HepG2 (cell line): ENCODE data around the gene MRFAP1. TPM values are rescaled to one million over a fixed set of nuclear protein-coding genes. Genes with fewer than 3 reads are reported as not detected.

Experiments
- ARID5B ChIP-seq: IDR thresholded peaks from 2 replicates; pipeline ENCODE4 v1.4.0; 2020; ENCODE audit warnings: mild to moderate bottlenecking, missing genetic modification reagents
- BRCA1 ChIP-seq: sonication (generic); formaldehyde crosslinking; IDR thresholded peaks from 2 replicates; pipeline ENCODE4 v1.4.0; 2020; ENCODE audit warnings: missing genetic modification reagents
- ELF1 ChIP-seq: sonication (generic); formaldehyde crosslinking; IDR thresholded peaks from 2 replicates; pipeline ENCODE4 v1.4.0; 2020; ENCODE audit warnings: missing genetic modification reagents
- FOXA1 ChIP-seq, 2 experiments: fragments of 450-650 bp in 1 of 2; sonication (generic) in 1 of 2; formaldehyde crosslinking in 1 of 2; IDR thresholded peaks; 2 replicates each; pipeline versions ENCODE4 v1.4.0 to v1.6.1; 2016 to 2020; ENCODE audit warnings: missing genetic modification reagents in 1 of 2
- GATAD2A ChIP-seq: IDR thresholded peaks from 2 replicates; pipeline ENCODE4 v1.6.1; 2016
- GTF2F1 ChIP-seq: fragments of 150-350 bp; IDR thresholded peaks from 2 replicates; pipeline ENCODE4 v1.6.1; 2014; ENCODE audit warnings: low read length
- LCORL ChIP-seq, 2 experiments: fragments of 450-650 bp in 1 of 2; sonication (generic) in 1 of 2; formaldehyde crosslinking in 1 of 2; IDR thresholded peaks; 2 replicates each; pipeline versions ENCODE4 v1.5.0 to v1.6.1; 2017 to 2020; ENCODE audit warnings: antibody characterized with exemption in 1 of 2, missing genetic modification reagents in 1 of 2
- MLX ChIP-seq: IDR thresholded peaks from 2 replicates; pipeline ENCODE4 v1.6.1; 2016
- NFIC ChIP-seq: IDR thresholded peaks from 2 replicates; pipeline ENCODE4 v1.6.1; 2012; ENCODE audit warnings: mild to moderate bottlenecking, low read length, inconsistent platforms
- NR2F6 ChIP-seq, 2 experiments: IDR thresholded peaks; 2 replicates each; pipeline ENCODE4 v1.6.1; 2016; ENCODE audit warnings: antibody characterized with exemption in 1 of 2, mild to moderate bottlenecking in 1 of 2
- PHF8 ChIP-seq: sonication (generic); formaldehyde crosslinking; IDR thresholded peaks from 2 replicates; pipeline ENCODE4 v1.5.0; 2020; ENCODE audit warnings: missing genetic modification reagents
- RAD51 ChIP-seq: fragments of 450-650 bp; IDR thresholded peaks from 2 replicates; pipeline ENCODE4 v1.6.1; 2016; ENCODE audit warnings: borderline replicate concordance
- RARA ChIP-seq: IDR thresholded peaks from 2 replicates; pipeline ENCODE4 v1.6.1; 2016; ENCODE audit warnings: missing genetic modification reagents, missing compliant biosample characterization
- TFAP4 ChIP-seq: sonication (generic); IDR thresholded peaks from 2 replicates; pipeline ENCODE4 v1.6.1; 2016; ENCODE audit warnings: low read depth, borderline replicate concordance
- TFE3 ChIP-seq: IDR thresholded peaks from 2 replicates; pipeline ENCODE4 v1.6.1; 2016
- THAP11 ChIP-seq: IDR thresholded peaks from 2 replicates; pipeline ENCODE4 v1.6.1; 2016; ENCODE audit warnings: missing biosample characterization, missing genetic modification reagents
- ZMYM4 ChIP-seq: sonication (generic); formaldehyde crosslinking; IDR thresholded peaks from 2 replicates; pipeline ENCODE4 v1.8.1; 2023; ENCODE audit warnings: mild to moderate bottlenecking, missing genetic modification reagents
- ZNF549 ChIP-seq: sonication (generic); formaldehyde crosslinking; IDR thresholded peaks from 2 replicates; pipeline ENCODE4 v1.5.0; 2020; ENCODE audit warnings: missing genetic modification reagents
- ZNF639 ChIP-seq: conservative IDR thresholded peaks from 2 replicates; pipeline ENCODE4 v1.6.1; 2018; ENCODE audit warnings: missing genetic modification reagents
- ZNF891 ChIP-seq: sonication (generic); formaldehyde crosslinking; IDR thresholded peaks from 2 replicates; pipeline ENCODE4 v1.5.0; 2020; ENCODE audit warnings: mild to moderate bottlenecking, missing genetic modification reagents
- polyA plus RNA-seq, 8 experiments: library from polyadenylated mRNA; depleted of rRNA in 3 of 8; stranded (reverse) in 7 of 8; unstranded in 1 of 8; fragments of >200 nt; fragmentation: Illumina TruSeq in 4 of 8; extraction: Trizol in 4 of 8; gene quantifications; 2 replicates each; pipeline versions ENCODE4 v1.2.1 to v1.2.3, GENCODE V29; 2011 to 2016; ENCODE audit warnings: low read depth in 4 of 8, missing spikeins in 1 of 8, mixed read lengths in 1 of 8; ENCODE audit not compliant: insufficient read depth in 1 of 8
- total RNA-seq, 5 experiments: library from RNA; depleted of rRNA; stranded (reverse); fragments of >200 nt; fragmentation: Illumina TruSeq; extraction: Trizol; gene quantifications; 2 replicates each; pipeline ENCODE4 v1.2.3, GENCODE V29; 2016; ENCODE audit warnings: low read depth in 1 of 5
- TF ChIP-seq, protein P1 (sequence below): sonication (generic); formaldehyde crosslinking; IDR thresholded peaks from 2 replicates; pipeline ENCODE4 v1.5.1; 2020; ENCODE audit warnings: missing genetic modification reagents, mild to moderate bottlenecking, borderline replicate concordance

The MRFAP1 gene
- total and polyA plus RNA-seq, 2 of the 13 experiments (the other 11 are each of a cell fraction or from before 2014, with no cell fraction given) = 112 to 158 TPM

GRCh38 chr4:6647582-6648230 is 7.2 kb downstream of the MRFAP1 start (continued):
- TF ChIP-seq TFAP4 (peak; percentile 99), TFE3 (CRISPR knock-in tag) (peak; percentile 58), GATAD2A (CRISPR knock-in tag) (peak; percentile 64), THAP11 (CRISPR knock-in tag) (peak; percentile 51), FOXA1 (IDR thresholded peaks at IDR 0.05) (no peak), FOXA1 (CRISPR knock-in tag; IDR thresholded peaks at IDR 0.05) (peak; percentile 28; the same call in 1 of the 2 replicates), ZNF891 (CRISPR knock-in tag) (peak; percentile 68; the same call in 1 of the 2 replicates), NR2F6 (IDR thresholded peaks at IDR 0.05) (no peak), NR2F6 (CRISPR knock-in tag; IDR thresholded peaks at IDR 0.05) (0 out of 2 replicates have a peak, but pooled peaks have one; percentile 28), NFIC (no peak), ZNF549 (CRISPR knock-in tag) (no peak), PHF8 (CRISPR knock-in tag) (0 out of 2 replicates have a peak, but pooled peaks have one; percentile 18), RARA (CRISPR knock-in tag) (peak; percentile 59), GTF2F1 (no peak), ZNF639 (no peak), ELF1 (CRISPR knock-in tag) (peak; percentile 28; the same call in 1 of the 2 replicates), MLX (CRISPR knock-in tag) (peak; percentile 84), RAD51 (peak; percentile 81; the same call in 1 of the 2 replicates), LCORL (IDR thresholded peaks at IDR 0.05) (no peak), LCORL (CRISPR knock-in tag; IDR thresholded peaks at IDR 0.05) (0 out of 2 replicates have a peak, but pooled peaks have one; percentile 41), BRCA1 (CRISPR knock-in tag) (no peak), ZMYM4 (CRISPR knock-in tag) (peak; percentile 68), ARID5B (CRISPR knock-in tag) (peak; percentile 48)
- TF ChIP-seq, protein P1, sequence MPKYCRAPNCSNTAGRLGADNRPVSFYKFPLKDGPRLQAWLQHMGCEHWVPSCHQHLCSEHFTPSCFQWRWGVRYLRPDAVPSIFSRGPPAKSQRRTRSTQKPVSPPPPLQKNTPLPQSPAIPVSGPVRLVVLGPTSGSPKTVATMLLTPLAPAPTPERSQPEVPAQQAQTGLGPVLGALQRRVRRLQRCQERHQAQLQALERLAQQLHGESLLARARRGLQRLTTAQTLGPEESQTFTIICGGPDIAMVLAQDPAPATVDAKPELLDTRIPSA (CRISPR knock-in tag) = no peak
